Psoas muscle (tissue), 8 donors: ENCODE results near the gene SAMD10. TPM values are rescaled to one million over a fixed set of nuclear protein-coding genes. Genes with fewer than 3 reads are reported as not detected.

Source experiments
- ATAC-seq, 4 donors: fragments of 200-7000 bp; cut with Tn5 transposase; one replicate each; pipeline ENCODE4 v1.9.1; 2020; ENCODE audit warnings: moderate library complexity in 3 of 4, mild to moderate bottlenecking in 2 of 4
- DNase-seq, 2 donors: peaks; one replicate each; pipeline ENCODE4 v3.0.0-alpha.2; 2020
- H3K27ac ChIP-seq: fragments of 200-600 bp; one replicate; pipeline ENCODE4 v1.8.0; 2022
- H3K27me3 ChIP-seq, 3 donors: fragments of 200-600 bp in 1 of 3; one replicate each; pipeline versions ENCODE4 v1.6.1 to v1.8.0; 2013 to 2022; ENCODE audit warnings: low read length in 2 of 3, mild to moderate bottlenecking in 2 of 3, moderate library complexity in 1 of 3; ENCODE audit not compliant: insufficient read depth in 3 of 3
- H3K36me3 ChIP-seq, 2 donors: fragments of 200-600 bp in 1 of 2; one replicate each; pipeline versions ENCODE4 v1.6.1 to v1.8.0; 2013 to 2022; ENCODE audit warnings: low read depth in 1 of 2, mild to moderate bottlenecking in 1 of 2, moderate library complexity in 1 of 2; ENCODE audit not compliant: insufficient read depth in 1 of 2
- H3K4me1 ChIP-seq: fragments of 200-600 bp; one replicate; pipeline ENCODE4 v1.8.0; 2022
- H3K4me3 ChIP-seq: fragments of 200-600 bp; one replicate; pipeline ENCODE4 v1.8.0; 2022; ENCODE audit warnings: mild to moderate bottlenecking
- H3K9me3 ChIP-seq: fragments of 200-600 bp; one replicate; pipeline ENCODE4 v1.8.0; 2022
- WGBS, 3 donors: extraction: QIAGEN DNeasy Blood & Tissue Kit; methylation state at CpG; one replicate each; pipeline versions ENCODE4 v1.1.6 to v1.1.7; 2013; 5-methylcytosine and 5-hydroxymethylcytosine counted together
- intact Hi-C, 2 donors: fragments of 100-400 bp; cut with DNase I; formaldehyde crosslinking; loops; one replicate each; pipeline versions ENCODE4 v1.11.0 to v1.14.2; 2022
- polyA plus RNA-seq, 3 donors: library from polyadenylated mRNA; stranded (reverse); fragments of 200-250 nt; gene quantifications; one replicate each; pipeline ENCODE4 v1.2.3, GENCODE V29; 2013
- total RNA-seq, 4 donors: library from RNA; stranded (reverse); fragmentation: NEBNext Ultra II Directional in 2 of 4; extraction: Animal tissue kit (Norgen Biotek cat#: 25700) in 2 of 4; gene quantifications; one replicate each; pipeline versions ENCODE4 v1.2.1 to v1.2.4, GENCODE V29; 2021 to 2023
- TF ChIP-seq, protein P1 (sequence below): fragments of 200-600 bp; IDR thresholded peaks from one replicate; pipeline ENCODE4 v1.8.0; 2022; ENCODE audit warnings: antibody characterized with exemption
- donor health status: healthy with polysubstance abuse.
- donor health status: DM: no; HTN: no; CAD: no; lungs with moderate emphysema.
- donor health status: Bipolar disorder and iron deficiency.
- donor health status: healthy.
- donor health status: DM: yes; HTN: yes; CAD: no.
- donor health status: DM: no; HTN: no; CAD: no.
- donor health status: DM: no; HTN: no; CAD: no.
- donor health status: DM: yes; HTN: yes; CAD: no.

The SAMD10 gene
- total and polyA plus RNA-seq, 7 donors = 0.32 to 5.5 (median 0.56) TPM

DNA sequence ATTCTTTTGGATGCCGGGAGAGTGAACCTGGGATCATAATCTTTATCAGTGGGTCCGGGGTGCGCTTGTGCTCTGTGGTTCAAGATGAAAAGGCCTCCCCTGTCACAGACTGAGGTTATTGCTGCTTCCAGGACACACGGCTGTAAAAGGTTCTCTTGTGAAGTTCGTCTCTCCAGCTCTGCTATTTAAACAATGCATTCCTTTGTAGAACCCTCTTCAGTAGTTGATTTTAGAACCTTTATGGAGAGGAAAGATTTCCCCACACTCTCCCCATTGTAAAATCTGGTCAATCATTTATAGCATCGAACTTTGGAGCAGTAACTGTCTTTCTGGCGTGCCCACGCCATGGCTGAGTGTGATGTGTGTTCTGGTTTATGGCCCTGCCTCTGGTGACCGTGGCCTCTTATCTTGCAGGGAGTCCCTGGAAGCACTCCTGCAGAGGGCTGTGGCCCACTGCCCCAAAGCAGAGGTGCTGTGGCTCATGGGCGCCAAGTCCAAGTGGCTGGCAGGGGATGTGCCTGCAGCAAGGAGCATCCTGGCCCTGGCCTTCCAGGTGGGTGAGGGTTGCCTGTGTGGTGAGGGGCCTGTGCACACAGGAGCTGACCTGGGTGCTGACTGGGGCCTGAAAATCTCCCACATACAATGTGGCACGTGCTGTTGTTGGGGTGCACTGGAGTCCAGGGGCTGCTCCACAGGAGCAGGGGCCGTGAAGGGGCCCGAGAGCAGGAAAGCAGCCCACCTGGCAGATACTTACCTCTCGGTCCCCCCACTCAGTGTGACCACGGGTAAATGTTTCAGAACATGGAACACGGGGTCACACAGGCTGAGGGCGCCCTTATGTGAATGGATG lies 44.9 kb upstream of the SAMD10 start:
- ATAC-seq = no peak
- Histone ChIP-seq H3K4me3 (no peak overlapping the region), H3K27me3 (no peaks in the 10 kb centered on the region), H3K9me3 (no peaks in the 10 kb centered on the region), H3K36me3 (peaks cover 0 to 92% of the 10 kb centered on the region in 2 donors), H3K27ac (no peak overlapping the region), H3K4me1 (no peaks in the 10 kb centered on the region)
- TF ChIP-seq, protein P1, sequence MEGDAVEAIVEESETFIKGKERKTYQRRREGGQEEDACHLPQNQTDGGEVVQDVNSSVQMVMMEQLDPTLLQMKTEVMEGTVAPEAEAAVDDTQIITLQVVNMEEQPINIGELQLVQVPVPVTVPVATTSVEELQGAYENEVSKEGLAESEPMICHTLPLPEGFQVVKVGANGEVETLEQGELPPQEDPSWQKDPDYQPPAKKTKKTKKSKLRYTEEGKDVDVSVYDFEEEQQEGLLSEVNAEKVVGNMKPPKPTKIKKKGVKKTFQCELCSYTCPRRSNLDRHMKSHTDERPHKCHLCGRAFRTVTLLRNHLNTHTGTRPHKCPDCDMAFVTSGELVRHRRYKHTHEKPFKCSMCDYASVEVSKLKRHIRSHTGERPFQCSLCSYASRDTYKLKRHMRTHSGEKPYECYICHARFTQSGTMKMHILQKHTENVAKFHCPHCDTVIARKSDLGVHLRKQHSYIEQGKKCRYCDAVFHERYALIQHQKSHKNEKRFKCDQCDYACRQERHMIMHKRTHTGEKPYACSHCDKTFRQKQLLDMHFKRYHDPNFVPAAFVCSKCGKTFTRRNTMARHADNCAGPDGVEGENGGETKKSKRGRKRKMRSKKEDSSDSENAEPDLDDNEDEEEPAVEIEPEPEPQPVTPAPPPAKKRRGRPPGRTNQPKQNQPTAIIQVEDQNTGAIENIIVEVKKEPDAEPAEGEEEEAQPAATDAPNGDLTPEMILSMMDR = no peak
- 92 to 95% (median 93%) methylated on average over 17 of the region's 17 CpGs for WGBS, 3 donors
- intact Hi-C loops = no loop called here
- no peak for DNase-seq

DNA sequence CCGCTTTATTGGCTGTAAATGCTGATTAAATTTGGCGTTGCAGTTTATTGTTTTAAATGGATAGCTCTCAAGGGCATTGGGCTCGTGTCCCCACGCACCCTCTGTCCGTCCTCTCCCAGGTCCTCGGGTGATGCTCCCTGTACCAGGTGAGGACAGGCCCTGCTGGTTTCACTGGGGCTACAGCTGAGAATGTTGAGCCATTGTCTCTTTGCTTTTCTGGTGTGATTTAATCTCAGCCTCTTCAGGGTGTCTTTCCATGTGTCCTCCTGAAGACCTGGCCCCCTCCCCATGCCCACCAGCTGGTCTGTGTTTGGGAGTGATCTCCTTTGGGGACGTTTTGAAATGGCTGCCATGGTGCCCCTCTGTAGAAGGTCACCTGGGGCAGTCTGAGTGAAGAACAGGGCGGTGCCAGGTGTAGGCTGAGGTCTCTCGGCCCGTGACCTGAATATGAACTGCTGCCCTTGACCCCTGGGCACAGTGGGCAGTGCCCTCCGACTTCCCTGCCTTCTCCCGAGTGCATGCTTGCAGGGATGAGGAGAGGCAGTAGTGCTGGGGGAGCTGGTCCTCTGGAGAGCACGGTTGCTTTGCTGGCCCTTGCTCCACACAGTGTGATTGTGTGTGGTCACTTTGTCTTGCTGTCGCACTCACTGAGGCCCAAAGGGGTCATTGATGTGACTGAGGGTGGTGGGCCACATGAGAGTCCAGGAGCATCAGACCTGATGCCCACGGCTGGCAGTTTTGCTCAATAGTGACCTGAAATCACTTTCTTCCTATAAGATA lies 44.1 kb upstream of the SAMD10 start:
- DNase-seq = no peak
- no peaks in the 10 kb centered on the region for H3K27me3 ChIP-seq

DNA sequence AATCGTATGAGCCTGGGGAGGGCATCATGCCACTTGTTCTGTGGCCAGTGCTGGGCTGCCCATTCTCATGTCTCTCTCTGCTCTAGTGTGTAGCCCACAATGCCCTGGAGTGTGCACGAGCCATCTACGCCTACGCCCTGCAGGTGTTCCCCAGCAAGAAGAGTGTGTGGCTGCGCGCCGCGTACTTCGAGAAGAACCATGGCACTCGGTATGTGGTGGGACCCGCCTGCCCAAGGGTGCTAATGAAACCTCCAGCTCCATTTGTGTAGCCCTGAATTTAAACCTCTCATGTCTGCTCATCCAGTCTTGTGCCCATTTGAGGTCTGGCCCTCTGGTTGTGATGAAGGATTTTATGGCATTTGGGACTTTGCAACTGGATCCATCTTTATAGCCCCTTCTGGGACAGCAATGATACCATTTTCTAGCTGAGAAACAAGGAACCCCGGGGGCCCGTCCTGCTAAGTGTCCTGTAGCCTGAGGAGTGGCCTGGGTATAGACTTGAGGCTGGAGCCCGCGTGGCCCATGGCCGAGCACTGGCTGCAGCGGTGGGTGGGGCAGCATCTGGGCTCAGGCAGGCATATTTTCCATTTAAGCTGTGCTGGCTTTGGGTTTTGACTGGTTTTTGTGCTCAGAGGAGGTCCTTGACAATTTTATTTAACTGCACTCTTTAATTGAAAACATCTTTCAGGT lies 43.4 kb upstream of the SAMD10 start:
- 93 to 96% (median 95%) methylated on average over 17 of the region's 17 CpGs for WGBS, 3 donors
- peaks cover 0 to 92% of the 10 kb centered on the region in 2 donors for H3K36me3 ChIP-seq

More for the DNA sequence above, 44.1 kb upstream of the SAMD10 start:
- 88 to 92% (median 90%) methylated on average over 15 of the region's 15 CpGs for WGBS, 3 donors
- intact Hi-C loops = no loop called here
- H3K27ac ChIP-seq = no peak overlapping the region
- no peak for ATAC-seq
- H3K4me1 ChIP-seq = no peaks in the 10 kb centered on the region
- H3K36me3 ChIP-seq = peaks cover 0 to 92% of the 10 kb centered on the region in 2 donors
- no peaks in the 10 kb centered on the region for H3K9me3 ChIP-seq
- TF ChIP-seq, protein P1 = no peak
- H3K4me3 ChIP-seq = no peak overlapping the region

DNA sequence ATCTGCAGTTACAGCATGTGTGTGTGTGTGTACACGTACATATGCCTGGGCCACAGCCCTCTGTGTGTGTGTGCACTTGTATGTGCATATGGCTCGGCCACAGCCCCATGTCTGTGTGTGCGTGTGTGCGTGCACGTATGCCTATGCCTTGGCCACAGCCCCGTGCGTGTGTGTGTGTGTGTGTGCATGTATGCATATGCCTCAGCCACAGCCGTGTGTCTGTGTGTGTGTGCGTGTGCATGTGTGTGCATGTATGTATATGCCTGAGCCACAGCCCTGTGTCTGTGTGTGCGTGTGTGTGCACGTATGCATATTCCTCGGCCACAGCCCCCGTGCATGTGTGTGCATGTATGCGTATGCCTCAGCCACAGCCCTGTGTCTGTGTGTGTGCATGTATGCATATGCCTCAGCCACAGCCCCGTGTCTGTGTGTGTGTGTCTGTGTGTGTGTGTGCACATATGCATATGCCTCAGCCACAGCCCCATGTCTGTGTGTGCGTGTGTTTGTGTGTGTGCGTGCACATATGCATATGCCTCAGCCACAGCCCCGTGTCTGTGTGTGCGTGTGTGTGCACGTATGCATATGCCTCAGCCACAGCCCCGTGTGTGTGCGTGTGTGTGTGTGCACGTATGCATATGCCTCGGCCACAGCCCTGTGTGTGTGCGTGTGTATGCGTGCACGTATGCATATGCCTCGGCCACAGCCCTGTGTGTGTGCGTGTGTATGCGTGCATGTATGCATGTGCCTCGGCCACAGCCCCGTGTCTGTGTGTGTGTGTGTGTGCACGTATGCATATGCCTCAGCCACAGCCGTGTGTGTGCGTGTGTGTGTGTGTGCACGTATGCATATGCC lies 41.9 kb upstream of the SAMD10 start:
- TF ChIP-seq, protein P1 = no peak
- DNase-seq (no peak), ATAC-seq (no peak)
- intact Hi-C loops = no loop called here
- H3K9me3 ChIP-seq = no peaks in the 10 kb centered on the region
- 94 to 96% (median 94%) methylated on average over 36 of the region's 36 CpGs for WGBS, 3 donors
- no peak overlapping the region for H3K27ac ChIP-seq
- no peaks in the 10 kb centered on the region for H3K27me3 ChIP-seq
- H3K4me1 ChIP-seq = no peaks in the 10 kb centered on the region
- no peak overlapping the region for H3K4me3 ChIP-seq
- H3K36me3 ChIP-seq = peaks cover 0 to 92% of the 10 kb centered on the region in 2 donors

More for the DNA sequence above, 43.4 kb upstream of the SAMD10 start:
- intact Hi-C loops = no loop called here
- Histone ChIP-seq H3K27me3 (no peaks in the 10 kb centered on the region), H3K9me3 (no peaks in the 10 kb centered on the region), H3K27ac (no peak overlapping the region), H3K4me3 (no peak overlapping the region), H3K4me1 (no peaks in the 10 kb centered on the region)
- TF ChIP-seq, protein P1 = no peak
- ATAC-seq = no peak
- no peak for DNase-seq
